NCI-H2029 treated with DMSO at 0.1 percent for 48 hours (cell line): Measurements from ENCODE around the gene TPSAB1.
"Not testable (repeated sequence)": the region's sequence is repeated elsewhere in the genome, so short reads cannot be mapped to it uniquely, and the experiment has no call there.

Experiments used
- DNase-seq: peaks from one replicate; lab custom pipeline; 2025; lab: John Stamatoyannopoulos, UW

Gene TPSAB1

GRCh38 chr16:1247903-1248537, 7.5 kb downstream of the TPSAB1 start:
- not testable (repeated sequence) for DNase-seq

GRCh38 chr16:1249031-1249755, 8.7 kb downstream of the TPSAB1 start:
- DNase-seq = not testable (repeated sequence)

- not testable (repeated sequence) for DNase-seq
Observed at GRCh38 chr16:1253701-1254364, 13.3 kb downstream of the TPSAB1 start.

GRCh38 chr16:1254821-1255220, 14.3 kb downstream of the TPSAB1 start:
- DNase-seq = not testable (repeated sequence)

GRCh38 chr16:1255276-1256122, 15.0 kb downstream of the TPSAB1 start, which contains the start of gene TPSD1:
TSS of gene TPSD1 (plus strand) at chr16:1256069. CDS start at chr16:1256281, 212 bp downstream.
- not testable (repeated sequence) for DNase-seq

GRCh38 chr16:1256296-1256873, 15.9 kb downstream of the TPSAB1 start:
- DNase-seq = not testable (repeated sequence)

- no peak for DNase-seq
Observed at GRCh38 chr16:1256874-1257322, 16.4 kb downstream of the TPSAB1 start.

GRCh38 chr16:1257561-1258224, 17.2 kb downstream of the TPSAB1 start:
- no peak for DNase-seq

GRCh38 chr16:1258225-1258600, 17.7 kb downstream of the TPSAB1 start:
- DNase-seq = no peak

GRCh38 chr16:1258906-1259759, 18.6 kb downstream of the TPSAB1 start:
- DNase-seq = no peak

- DNase-seq = no peak
Observed at GRCh38 chr16:1259760-1260068, 19.2 kb downstream of the TPSAB1 start.

- no peak for DNase-seq
Observed at GRCh38 chr16:1260101-1260680, 19.7 kb downstream of the TPSAB1 start.

- no peak for DNase-seq
Observed at GRCh38 chr16:1261131-1261892, 20.8 kb downstream of the TPSAB1 start.

GRCh38 chr16:1262210-1262845, 21.8 kb downstream of the TPSAB1 start:
- DNase-seq = no peak

GRCh38 chr16:1262846-1263221, 22.3 kb downstream of the TPSAB1 start:
- DNase-seq = no peak

GRCh38 chr16:1263591-1264344, 23.3 kb downstream of the TPSAB1 start:
- no peak for DNase-seq

- DNase-seq = no peak
Observed at GRCh38 chr16:1264345-1265089, 24.0 kb downstream of the TPSAB1 start.
